Muscle of back (tissue), 11 donors: ENCODE measurements around the gene NR6A1. TPM values are rescaled to one million over a fixed set of nuclear protein-coding genes. Genes with fewer than 3 reads are reported as not detected.

Source experiments
- DNase-seq, 3 donors: peaks; one replicate each; pipeline versions ENCODE4 v3.0.0 to v3.0.0-alpha.2; 2013
- polyA plus RNA-seq, 10 donors: library from polyadenylated mRNA; unstranded; fragments of 120-200 nt; gene quantifications; one replicate each; pipeline ENCODE4 v1.2.1, GENCODE V29; 2013; ENCODE audit not compliant: insufficient read length in 10 of 10

NR6A1 gene
- polyA plus RNA-seq, 10 donors: 0.51 to 1.5 (median 0.91) TPM

- DNase-seq: no peak
Observed at GRCh38 chr9:124491049-124491975, 279.8 kb downstream of the NR6A1 start.

GRCh38 chr9:124490004-124490403, 281.1 kb downstream of the NR6A1 start:
- DNase-seq: no peak

GRCh38 chr9:124489222-124489621, 281.9 kb downstream of the NR6A1 start:
- DNase-seq: peak in 1 of 3 donors; percentile 7

DNA sequence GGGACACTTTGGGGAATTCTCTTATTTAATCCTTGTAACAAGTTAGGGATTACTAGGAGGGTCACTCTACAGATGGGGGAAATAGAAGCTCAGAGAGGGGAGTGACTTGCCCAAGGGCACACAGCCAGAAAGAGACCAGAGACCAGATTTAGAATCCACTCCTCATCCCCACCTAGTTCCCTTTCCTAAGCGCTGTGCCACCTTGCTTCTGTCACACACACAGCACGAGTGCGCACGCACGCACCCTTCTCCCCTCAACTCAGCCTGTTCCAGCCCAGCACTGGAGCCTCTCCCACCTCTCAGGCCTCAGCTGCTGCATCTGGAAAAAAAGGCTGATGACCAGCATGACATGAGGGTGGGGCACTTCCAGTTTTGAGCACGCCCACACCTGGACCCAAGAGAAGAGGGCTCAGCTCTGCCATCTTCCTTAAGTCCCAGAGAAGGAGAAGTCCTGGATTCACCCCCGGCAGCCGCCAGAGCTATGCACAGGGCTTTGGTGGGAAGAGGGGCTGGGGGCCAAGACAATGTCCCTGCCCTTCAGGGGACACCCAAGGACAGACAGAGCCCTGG, 282.4 kb downstream of the NR6A1 start:
- DNase-seq: no peak

- DNase-seq: no peak
Observed at GRCh38 chr9:124487260-124488182, 283.6 kb downstream of the NR6A1 start.

DNA sequence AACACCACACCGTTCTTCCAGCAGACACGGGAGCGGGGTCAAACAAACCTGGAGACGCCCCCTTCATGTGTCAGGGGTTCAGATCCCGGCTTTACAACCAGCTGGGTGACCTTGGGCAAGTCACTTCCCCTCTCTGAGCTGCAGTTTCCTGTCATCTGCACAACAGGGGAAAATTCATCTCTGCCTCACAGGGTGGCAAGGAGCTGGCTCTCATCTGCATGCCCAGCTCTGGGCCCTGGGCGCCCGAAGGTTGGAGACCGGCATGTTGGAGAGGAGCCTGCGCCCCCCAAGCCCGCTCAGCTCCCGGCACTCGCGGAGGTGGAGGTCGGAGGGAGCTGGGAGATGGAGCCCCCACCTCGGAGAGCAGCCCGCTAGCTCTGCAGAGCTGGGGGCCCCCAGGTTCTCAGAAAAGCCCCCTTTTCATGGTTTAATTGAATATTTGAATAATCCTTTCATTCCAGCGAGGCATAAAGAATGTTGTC, 284.3 kb downstream of the NR6A1 start:
- no peak for DNase-seq

GRCh38 chr9:124485936-124486335, 285.2 kb downstream of the NR6A1 start:
- DNase-seq: no peak

DNA sequence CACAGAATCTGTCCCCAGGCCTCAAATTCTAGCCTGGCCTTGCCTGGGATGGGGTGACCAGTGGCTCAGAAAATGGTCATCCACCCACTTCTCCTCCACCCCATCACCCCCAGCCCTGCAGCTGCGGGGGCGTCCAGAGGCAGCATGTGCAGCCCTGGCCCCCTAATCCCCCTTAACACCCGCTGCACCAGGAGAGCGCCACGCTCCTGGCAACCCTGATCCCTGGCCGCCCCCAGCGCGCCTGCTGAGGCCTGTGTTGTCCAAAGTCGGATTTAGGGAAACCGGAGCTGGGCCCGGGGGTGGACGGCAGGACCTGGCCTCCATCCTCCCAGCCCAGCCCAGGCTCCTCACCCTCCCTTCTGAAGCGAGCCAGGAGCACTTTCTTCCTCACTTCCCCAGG, 285.9 kb downstream of the NR6A1 start:
- DNase-seq: no peak

- DNase-seq: no peak
Observed at GRCh38 chr9:124483481-124483880, 287.6 kb downstream of the NR6A1 start.

GRCh38 chr9:124482431-124483031, 288.6 kb downstream of the NR6A1 start:
- no peak for DNase-seq

GRCh38 chr9:124481115-124481514, 290.0 kb downstream of the NR6A1 start:
- DNase-seq: no peak

DNA sequence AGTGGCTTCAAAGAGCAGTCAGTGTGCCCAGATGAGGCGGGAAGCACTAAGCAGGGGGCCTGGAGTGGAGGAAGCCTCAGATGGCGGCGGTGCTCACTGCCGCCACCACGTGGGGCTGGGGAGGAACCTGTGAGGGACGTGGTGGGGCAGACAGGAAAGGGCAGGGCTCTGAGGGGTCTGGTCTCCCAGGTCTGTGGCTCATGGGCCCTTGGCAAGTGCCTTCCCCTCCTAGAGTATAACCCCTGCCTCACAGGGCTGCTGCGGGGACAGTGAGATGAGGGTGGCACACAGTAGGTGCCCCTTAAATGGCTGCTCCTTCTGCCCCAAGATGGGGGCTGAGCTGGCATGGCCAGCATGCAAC, 290.5 kb downstream of the NR6A1 start:
- no peak for DNase-seq

GRCh38 chr9:124479947-124480620, 291.0 kb downstream of the NR6A1 start:
- DNase-seq: no peak

- no peak for DNase-seq
Observed at GRCh38 chr9:124479371-124479770, 291.7 kb downstream of the NR6A1 start.

DNA sequence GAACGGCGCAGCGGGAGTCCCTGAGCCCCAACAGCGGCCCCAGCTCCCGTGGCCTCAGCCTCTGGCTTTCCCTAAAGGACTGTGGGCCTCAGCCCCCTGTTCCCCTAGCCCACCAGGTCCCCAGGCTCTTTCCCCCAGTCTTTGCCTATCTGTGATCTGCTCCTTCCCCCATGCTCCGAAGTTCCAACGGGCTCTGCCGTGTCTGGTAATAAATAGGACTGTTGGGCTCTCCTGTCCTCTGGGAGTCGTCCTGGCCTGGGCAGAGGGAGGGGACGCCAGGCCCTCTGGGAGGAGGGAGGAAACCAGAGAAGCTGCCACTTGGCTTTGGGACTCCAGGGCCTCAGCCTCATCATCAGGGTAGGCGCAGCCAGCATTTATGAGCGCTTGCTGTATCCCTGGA, 292.8 kb downstream of the NR6A1 start:
- no peak for DNase-seq

DNA sequence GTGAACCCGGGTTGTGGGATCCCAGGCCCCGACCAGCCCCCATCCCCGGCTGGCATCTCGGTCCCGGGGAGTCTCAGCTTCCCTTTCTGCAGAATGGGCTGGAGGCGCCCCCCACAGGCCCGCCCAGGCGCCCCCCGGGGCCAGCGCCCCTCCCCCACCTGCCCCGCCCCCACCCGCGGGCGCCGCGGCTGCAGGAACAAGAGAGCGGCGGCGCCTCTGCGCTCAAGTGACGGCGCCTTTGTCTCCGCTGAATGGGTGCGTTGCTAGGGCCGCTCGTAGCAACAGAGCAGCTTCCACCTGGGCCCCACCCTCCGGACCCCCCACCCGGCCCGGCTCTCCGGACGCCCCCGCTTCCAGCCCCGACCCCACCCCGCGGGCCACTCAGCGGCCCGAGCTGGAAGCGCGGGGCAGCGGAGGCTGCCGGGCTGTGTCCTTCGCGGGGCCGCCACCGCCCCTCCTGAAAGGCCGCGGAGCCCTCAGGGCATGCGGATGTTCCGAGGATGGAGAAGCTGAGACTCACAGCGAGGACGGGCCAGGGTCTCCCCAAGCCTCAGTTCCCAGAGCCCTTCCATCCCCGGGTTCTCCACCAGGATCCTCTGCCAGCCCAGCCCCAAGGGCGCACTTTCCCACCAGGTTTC, 293.3 kb downstream of the NR6A1 start:
- DNase-seq: no peak

GRCh38 chr9:124477211-124477647, 293.9 kb downstream of the NR6A1 start:
- DNase-seq: no peak

DNA sequence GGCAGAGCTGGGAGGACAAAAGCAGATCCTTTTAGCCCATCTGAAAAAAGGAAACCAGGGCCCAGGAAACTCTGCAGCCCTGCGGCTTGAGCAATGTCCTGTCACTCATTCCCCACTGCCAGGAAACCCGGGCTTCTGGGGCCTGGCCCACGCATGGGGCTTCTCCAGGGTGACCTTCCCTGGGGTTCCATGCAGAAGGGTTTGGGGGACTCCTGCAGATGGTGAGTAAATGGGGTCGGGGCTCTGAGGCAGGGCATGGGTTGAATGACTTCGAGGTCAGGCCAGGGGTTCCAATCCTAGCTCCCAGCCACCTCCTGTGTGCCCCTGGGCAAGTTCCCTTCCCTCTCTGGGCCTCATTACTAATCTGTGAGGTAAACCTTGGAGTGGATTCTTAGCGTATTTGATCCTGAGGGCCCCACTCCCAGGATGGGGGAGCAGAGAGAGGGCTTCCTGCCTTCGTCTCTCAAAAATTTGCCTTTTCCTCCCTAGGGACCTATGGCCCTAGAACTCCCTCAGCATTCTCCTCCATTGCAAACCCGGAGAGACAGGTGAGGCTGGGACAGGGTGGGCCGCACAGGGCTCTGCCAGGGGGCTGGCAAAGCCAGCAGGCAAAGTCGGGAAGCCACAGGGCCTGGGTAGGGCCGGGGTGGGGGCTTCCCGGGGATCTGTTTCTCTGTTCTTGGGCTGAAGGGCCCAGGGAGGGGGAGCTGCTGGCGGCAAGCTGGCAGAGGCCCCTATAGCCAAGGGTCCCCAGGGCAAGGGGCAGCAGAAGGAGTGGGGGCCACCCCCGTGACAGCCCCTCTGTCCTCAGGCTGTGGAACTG, 295.0 kb downstream of the NR6A1 start:
- no peak for DNase-seq

GRCh38 chr9:124475158-124475867, 295.8 kb downstream of the NR6A1 start:
- DNase-seq: no peak
